Hepatic stellate cell (primary cell): Measurements from ENCODE around the gene SLC52A1.
A peak's percentile ranks its signal among the peaks of the same experiment; 100 is the strongest.

Experiments used
- DNase-seq: peaks from one replicate; pipeline ENCODE4 v3.0.0; 2011; ENCODE audit warnings: low spot score

SLC52A1 gene

GRCh38 chr17:4987767-4988567, 47.3 kb downstream of the SLC52A1 start:
- DNase-seq: peak; percentile 44

GRCh38 chr17:4986951-4987766, 48.1 kb downstream of the SLC52A1 start, which contains the start of gene CAMTA2:
Gene CAMTA2 (minus strand): TSS chr17:4987675. CDS start chr17:4986222, 1,453 bp downstream.
- DNase-seq: peak; percentile 87

DNA sequence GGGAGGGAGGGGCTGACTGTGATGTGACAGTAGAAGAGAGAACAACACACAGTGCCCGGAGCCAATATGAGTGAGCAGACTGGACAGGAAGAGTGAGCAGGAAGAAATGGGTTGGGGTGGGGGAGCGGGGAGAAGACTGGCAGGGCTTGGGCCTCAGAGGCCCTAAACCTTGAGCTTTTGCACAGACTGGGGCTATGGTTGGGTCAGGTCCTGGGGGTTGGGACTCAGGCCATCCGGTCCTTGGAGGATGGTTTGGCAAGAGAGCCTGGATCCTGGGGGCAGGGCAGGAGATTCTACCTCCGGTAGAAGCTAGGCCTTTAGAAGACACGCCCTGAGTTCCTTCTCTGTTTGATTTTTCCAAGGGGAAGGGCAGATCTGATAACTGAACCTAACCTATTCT, 48.8 kb downstream of the SLC52A1 start:
- no peak for DNase-seq
